ENCODE data around the gene GARS1. TPM values are rescaled to one million over a fixed set of nuclear protein-coding genes. Genes with fewer than 3 reads are reported as not detected.
"Not testable (repeated sequence)": the region's sequence is repeated elsewhere in the genome, so short reads cannot be mapped to it uniquely, and the experiment has no call there.

GARS1 gene
- total RNA-seq, 2 experiments from 2014 or later, result 178 to 375 TPM

DNA sequence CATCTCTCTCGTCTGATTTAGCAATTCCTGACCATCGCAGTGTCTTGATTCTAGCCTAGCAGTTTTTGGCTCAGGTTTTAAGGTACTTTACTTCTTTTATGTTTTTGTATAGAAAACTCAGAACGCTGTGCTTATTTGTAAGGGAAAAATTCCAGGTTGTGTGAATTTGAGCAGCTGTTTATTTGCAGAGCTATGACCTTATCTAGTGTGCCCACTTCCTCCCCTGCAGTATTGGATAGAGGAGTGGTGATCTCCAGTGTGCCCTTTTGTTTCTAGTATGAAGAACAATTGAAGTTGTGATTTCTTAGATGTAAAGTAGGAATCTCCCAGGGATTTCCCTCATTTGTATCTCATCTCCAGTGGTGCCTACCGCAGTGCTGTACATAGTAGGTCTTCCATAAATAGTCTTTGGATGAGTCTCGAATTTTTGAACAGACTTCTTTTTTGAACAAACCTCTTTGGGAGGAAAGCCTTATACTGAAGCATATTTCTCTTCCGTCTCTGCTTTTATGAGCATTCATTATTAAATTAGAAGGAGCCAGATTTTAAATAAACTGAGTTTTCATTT, 40.0 kb downstream of the GARS1 start:
- Histone ChIP-seq H3K79me2 (ENCODE audit: insufficient read depth, low read depth, low read length) (peaks cover 5% of the 10 kb centered on the region; the same call in 1 of the 2 replicates), H3K4me1 (ENCODE audit: insufficient read depth, low read length, poor library complexity, severe bottlenecking) (peaks cover 16% of the 10 kb centered on the region), H2AFZ (ENCODE audit: low read length) (no peak overlapping the region), H3K4me3 (ENCODE audit: low read depth, low read length, poor library complexity, severe bottlenecking) (no peak overlapping the region), H3K27ac (ENCODE audit: low read depth, low read length, poor library complexity, severe bottlenecking) (no peak overlapping the region), H3K9me2 (ENCODE audit: insufficient read depth, low read length) (no peaks in the 10 kb centered on the region), H4K20me1 (ENCODE audit: insufficient read depth, low read length) (no peaks in the 10 kb centered on the region), H3K36me3 (ENCODE audit: insufficient read depth, low read length) (peaks cover 68% of the 10 kb centered on the region), H3K4me2 (ENCODE audit: low read length) (no peak overlapping the region), H3K9me3 (ENCODE audit: low read length) (peaks cover 8% of the 10 kb centered on the region; the same call in 1 of the 2 replicates)
- no TSS peak for BruUV-seq (replicated peaks)
- intact Hi-C loops (cut with micrococcal nuclease; ENCODE audit: unreplicated experiment), result loop anchor here (10.0 kb wide), 1 partner anchor 110 kb away; no protein-coding TSS in a partner anchor
- CTCF ChIA-PET (ENCODE audit: unreplicated experiment), result no interaction called here
- no peak for DNase-seq (ENCODE audit: low spot score)
- POLR2A ChIA-PET, result interaction anchor here (0.5 to 1.0 kb wide), 6 partner anchors 11 to 111 kb away, joined by 3 to 4 read pairs (median 3); no protein-coding TSS in a partner anchor
- TF ChIP-seq, protein P1, sequence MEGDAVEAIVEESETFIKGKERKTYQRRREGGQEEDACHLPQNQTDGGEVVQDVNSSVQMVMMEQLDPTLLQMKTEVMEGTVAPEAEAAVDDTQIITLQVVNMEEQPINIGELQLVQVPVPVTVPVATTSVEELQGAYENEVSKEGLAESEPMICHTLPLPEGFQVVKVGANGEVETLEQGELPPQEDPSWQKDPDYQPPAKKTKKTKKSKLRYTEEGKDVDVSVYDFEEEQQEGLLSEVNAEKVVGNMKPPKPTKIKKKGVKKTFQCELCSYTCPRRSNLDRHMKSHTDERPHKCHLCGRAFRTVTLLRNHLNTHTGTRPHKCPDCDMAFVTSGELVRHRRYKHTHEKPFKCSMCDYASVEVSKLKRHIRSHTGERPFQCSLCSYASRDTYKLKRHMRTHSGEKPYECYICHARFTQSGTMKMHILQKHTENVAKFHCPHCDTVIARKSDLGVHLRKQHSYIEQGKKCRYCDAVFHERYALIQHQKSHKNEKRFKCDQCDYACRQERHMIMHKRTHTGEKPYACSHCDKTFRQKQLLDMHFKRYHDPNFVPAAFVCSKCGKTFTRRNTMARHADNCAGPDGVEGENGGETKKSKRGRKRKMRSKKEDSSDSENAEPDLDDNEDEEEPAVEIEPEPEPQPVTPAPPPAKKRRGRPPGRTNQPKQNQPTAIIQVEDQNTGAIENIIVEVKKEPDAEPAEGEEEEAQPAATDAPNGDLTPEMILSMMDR (conservative IDR thresholded peaks at IDR 0.05; ENCODE audit: low read length), result no peak
- no peak for TF ChIP-seq EZH2phosphoT487 (IDR thresholded peaks at IDR 0.05; ENCODE audit: borderline replicate concordance, low read depth, low read length)

DNA sequence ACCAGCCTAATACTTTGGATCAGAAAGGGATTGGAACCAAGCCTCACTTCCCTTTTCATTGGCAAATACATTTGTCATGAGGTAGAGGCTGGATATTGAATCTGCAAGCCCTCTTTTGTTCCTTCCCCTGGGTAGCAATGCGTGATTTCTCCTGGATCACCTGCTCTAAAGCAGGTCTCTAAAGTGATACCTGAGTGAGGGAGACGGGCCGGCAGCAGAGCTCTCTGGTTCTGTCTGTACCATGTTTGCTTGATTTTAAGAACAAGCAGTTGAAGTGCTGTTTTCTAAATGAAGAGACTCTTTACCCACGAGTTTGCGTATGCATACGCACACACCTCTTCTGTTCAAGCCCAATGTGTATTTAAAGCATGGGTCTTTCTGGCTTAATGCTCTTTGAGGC, 41.1 kb downstream of the GARS1 start:
- Histone ChIP-seq H3K9me3 (ENCODE audit: low read length) (peaks cover 8% of the 10 kb centered on the region; the same call in 1 of the 2 replicates), H3K27ac (ENCODE audit: low read depth, low read length, poor library complexity, severe bottlenecking) (no peak overlapping the region), H3K4me1 (ENCODE audit: insufficient read depth, low read length, poor library complexity, severe bottlenecking) (peaks cover 5% of the 10 kb centered on the region), H3K79me2 (ENCODE audit: insufficient read depth, low read depth, low read length) (peaks cover 5% of the 10 kb centered on the region; the same call in 1 of the 2 replicates), H3K36me3 (ENCODE audit: insufficient read depth, low read length) (peaks cover 57% of the 10 kb centered on the region), H3K4me2 (ENCODE audit: low read length) (no peak overlapping the region), H3K4me3 (ENCODE audit: low read depth, low read length, poor library complexity, severe bottlenecking) (no peak overlapping the region), H4K20me1 (ENCODE audit: insufficient read depth, low read length) (no peaks in the 10 kb centered on the region), H3K9me2 (ENCODE audit: insufficient read depth, low read length) (no peaks in the 10 kb centered on the region), H2AFZ (ENCODE audit: low read length) (no peak overlapping the region)
- POLR2A ChIA-PET, result no interaction called here
- CTCF ChIA-PET (ENCODE audit: unreplicated experiment), result no interaction called here
- intact Hi-C loops (cut with micrococcal nuclease; ENCODE audit: unreplicated experiment), result loop anchor here (10.0 kb wide), 1 partner anchor 109 kb away; no protein-coding TSS in a partner anchor
- no peak for DNase-seq (ENCODE audit: low spot score)
- no TSS peak for BruUV-seq (replicated peaks)
- TF ChIP-seq, protein P1 (conservative IDR thresholded peaks at IDR 0.05; ENCODE audit: low read length), result no peak
- TF ChIP-seq EZH2phosphoT487 (IDR thresholded peaks at IDR 0.05; ENCODE audit: borderline replicate concordance, low read depth, low read length), result no peak

DNA sequence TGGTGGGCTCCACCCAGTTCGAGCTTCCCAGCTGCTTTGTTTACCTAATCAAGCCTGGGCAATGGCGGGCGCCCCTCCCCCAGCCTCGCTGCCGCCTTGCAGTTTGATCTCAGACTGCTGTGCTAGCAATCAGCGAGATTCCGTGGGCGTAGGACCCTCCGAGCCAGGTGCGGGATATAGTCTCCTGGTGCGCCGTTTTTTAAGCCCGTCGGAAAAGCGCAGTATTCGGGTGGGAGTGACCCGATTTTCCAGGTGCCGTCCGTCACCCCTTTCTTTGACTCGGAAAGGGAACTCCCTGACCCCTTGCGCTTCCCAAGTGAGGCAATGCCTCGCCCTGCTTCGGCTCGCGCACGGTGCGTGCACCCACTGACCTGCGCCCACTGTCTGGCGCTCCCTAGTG, 47.6 kb downstream of the GARS1 start:
- CTCF ChIA-PET (ENCODE audit: unreplicated experiment), result not testable (repeated sequence)

More for the DNA sequence above, 47.6 kb downstream of the GARS1 start:
- H3K4me3 ChIP-seq (ENCODE audit: low read depth, low read length, poor library complexity, severe bottlenecking); H2AFZ ChIP-seq (ENCODE audit: low read length); H4K20me1 ChIP-seq (ENCODE audit: insufficient read depth, low read length); H3K4me1 ChIP-seq (ENCODE audit: insufficient read depth, low read length, poor library complexity, severe bottlenecking); DNase-seq (ENCODE audit: low spot score); intact Hi-C loops (cut with micrococcal nuclease; ENCODE audit: unreplicated experiment); POLR2A ChIA-PET; BruUV-seq (replicated peaks); H3K9me3 ChIP-seq (ENCODE audit: low read length); H3K27ac ChIP-seq (ENCODE audit: low read depth, low read length, poor library complexity, severe bottlenecking); H3K79me2 ChIP-seq (ENCODE audit: insufficient read depth, low read depth, low read length); H3K9me2 ChIP-seq (ENCODE audit: insufficient read depth, low read length); H3K4me2 ChIP-seq (ENCODE audit: low read length): not testable (repeated sequence)
- H3K36me3 ChIP-seq (ENCODE audit: insufficient read depth, low read length), result peaks cover 33% of the 10 kb centered on the region
